HG02973 (cell line): Measurements from ENCODE around the gene TSPEAR.

ENCODE experiments used
- ATAC-seq: cut with Tn5 transposase; IDR thresholded peaks from one replicate; pipeline ENCODE4 v1.9.1; 2021; ENCODE audit warnings: moderate library complexity; ENCODE audit not compliant: unreplicated experiment

TSPEAR gene

DNA sequence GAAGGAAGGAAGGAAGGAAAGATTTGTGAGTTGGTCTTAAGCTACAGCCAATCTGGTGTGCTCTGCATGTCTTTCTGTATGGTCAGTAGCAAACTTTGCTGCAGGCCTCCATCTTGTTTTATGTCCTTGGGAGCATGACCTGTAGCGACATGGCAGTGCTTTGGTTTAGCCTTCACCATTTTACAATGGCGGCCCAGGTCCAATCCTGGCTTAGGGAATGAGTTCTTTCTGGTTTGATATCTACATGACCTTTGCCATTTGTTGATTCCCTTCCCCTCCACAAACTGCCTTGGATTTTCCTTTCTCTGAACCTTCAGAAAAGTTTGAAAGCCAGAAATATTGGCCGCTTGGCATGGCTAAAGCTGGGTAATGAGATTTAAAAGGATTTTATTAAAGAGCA lies 30.5 kb upstream of the TSPEAR start:
- ATAC-seq, result no peak

DNA sequence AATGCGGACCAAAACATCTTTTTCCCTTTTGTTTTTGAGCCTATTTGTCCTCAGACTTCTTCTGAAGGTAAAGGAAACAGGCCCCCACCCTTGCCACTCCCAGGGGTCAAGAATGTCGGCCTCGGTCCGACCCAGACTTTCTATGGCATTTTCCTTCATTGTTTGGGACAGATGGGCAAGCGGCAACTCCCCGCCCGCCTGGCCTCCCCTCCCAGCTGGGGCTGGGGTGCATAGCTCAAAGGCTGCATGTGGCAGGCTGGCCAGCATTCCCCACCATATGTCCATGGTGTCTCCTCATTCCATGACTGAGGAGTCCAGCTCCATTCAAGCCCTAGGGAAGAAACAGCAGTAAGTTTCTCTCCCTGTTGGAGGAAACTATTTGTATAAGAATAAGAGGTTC lies 29.4 kb upstream of the TSPEAR start:
- ATAC-seq, result no peak

DNA sequence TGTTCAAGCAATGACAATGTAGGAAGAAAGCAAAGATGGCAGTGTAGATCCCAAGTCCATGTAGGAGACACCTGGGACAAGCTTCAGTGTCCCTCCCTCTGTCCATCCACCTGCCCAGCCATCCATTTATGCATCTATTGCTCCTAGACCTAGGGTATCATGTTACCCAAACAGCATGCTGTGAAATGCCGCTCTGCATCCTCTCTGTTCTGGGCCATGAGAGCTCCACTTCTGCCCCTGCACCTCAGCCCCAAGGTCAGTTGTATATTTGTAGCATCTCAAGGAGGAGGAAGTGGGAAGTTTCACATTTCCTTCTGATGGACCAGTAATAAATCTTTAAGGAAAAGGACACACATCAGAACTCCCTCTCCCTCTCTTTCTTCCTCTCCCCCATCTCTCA lies 27.9 kb upstream of the TSPEAR start:
- ATAC-seq, result no peak

DNA sequence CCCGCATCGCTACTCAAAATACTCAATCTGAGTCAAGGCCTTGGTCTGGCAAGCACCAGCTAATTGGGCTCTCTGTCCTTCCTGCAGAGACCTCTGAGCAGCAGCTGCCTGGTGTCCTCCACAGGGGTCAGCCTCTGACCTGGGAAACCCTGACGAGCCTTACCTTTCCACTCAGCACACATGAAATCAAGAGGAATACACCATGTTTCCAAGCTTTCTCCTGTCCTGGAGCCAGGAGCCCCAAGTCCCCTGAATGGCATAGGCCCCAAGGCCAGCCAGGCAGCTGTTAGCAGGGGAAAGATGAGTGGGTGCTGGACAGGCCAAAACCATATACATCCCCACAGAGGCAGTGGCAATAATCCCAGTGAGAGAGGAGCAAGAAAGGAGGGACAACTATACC lies 27.2 kb upstream of the TSPEAR start:
- ATAC-seq, result no peak

DNA sequence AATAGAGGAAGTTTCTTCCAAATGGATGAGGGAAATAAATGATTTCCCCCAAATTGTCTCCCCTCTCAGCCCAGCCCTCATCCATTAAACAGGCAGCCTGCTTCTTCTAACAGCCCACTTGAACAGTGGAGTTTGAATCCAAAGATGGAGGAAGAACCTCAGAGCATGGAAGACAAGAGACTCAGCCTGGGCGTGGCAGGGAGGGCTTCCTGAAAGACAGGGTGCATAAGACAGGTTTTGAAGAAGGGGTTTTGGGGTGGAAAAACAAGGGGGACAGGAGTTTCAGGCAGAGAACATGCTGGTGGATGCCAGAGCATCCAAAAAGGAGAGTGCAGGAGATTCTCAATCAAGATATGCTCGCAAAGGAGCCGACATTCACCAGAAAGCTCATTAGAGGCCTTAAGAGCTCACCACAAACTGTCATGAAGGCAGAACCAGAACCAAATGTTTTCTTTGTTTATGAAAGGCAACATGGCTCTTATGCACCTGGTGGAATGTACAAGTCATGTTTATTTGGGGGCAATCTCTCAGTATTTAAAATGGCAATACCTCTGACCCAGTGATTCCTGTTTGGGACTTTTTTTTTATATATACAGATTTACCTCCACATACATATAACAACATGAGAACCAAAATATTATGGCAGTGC lies 26.5 kb upstream of the TSPEAR start:
- no peak for ATAC-seq

DNA sequence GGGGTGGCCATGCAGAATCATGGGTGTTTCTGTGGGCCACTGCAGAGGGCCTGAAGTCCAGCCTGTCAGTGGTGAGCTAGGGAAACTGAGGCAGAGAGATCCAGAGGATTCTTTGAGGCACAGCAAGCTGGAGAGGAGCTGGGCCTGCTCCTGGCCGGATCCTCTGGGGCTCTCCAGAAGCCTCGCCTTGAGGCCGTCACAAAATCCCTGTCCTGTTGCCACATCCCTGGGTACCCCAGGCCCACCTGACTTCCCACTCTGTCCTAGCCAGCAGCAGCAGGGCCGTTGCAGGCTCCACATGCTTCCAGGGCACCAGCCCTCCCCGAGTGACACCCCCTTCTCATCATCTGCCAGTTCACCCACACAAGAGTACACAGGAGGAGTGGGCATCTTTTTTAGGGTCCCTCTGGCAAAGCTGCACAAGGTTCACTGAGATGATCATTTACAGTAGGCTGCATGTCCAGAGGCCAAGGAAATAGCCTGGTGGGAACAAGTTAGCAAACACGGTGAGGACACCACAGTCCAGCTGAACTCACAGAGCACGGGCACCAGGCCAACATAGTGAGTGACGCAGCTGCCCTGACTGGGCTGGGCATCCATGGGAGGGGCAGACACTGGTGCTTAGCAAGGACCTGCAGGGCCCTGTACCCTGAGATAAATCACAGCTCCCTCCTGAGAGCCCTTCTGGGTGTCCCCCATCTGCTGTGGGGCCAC lies 25.1 kb upstream of the TSPEAR start:
- no peak for ATAC-seq

DNA sequence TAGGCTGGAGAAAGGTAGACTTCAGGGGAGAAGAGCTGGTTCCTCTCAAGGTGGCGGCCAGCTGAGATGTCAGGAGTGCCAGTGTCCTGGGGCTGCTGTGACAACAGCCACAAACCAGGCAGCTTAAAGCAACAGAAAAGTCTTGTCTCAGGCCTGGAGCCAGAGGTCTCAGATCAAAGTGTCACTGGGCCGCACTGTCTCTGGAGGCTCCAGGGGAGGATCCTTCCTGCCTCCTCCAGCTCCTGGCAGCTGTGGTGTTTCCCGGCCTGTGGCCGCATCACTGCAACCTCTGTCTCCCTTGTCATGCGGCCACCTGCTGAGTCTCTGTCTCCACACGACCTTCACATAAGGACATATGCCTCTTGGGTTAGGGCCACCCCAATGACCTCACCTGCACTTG lies 24.4 kb upstream of the TSPEAR start:
- ATAC-seq, result no peak

DNA sequence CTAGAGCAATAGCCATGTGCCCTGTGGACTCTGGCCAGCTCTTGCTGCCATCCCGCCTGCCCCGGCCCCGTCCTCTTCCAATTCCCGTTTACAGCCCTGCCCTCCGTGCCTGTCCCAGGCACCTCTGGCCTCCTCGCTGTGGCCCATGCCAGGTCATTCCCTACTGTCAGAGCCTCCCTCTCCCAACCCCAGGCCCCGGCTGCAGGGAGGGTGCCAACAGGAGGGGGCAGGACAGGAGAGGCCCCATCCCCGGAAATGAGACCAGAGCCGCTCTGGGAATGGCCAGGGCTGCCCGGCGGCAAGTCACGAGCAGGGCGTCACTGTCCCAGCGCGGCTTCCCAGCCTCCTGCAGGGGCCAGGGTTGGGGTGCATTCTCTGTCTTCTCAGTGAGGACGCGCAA lies 23.5 kb upstream of the TSPEAR start:
- ATAC-seq, result no peak

DNA sequence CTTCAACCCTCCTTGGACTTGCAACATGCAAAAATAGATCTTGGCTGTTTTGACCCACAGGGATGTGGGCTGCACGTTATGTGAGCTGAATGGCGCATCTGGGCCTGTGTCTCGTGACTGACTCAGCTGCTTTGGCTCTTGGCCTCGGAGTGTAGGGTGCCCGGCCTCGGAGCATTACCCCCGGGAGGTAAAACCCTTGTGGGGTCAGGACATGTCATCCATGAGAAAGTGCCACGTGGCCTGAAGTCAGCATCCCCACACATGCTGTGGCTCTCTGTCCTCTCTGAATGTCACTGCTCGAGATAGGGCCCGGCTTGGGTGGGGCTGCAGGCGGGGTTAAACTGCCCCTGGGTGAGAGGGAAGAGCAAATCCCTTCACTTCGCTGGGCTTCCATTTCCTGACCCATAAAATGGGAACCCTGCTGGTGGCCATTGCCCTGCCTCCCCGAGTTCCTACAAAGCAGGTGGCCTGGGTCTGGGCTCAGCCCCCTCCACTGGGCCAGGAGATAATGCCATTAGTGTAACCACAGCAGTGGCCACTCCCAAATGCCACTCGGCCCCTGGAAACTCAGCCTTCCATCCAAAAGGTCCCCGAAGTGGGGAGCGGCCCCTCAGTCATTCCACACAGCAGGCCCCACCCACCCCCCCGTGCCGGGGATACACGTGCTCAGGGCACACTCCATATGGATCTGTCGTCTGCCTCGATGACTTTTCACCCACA lies 22.8 kb upstream of the TSPEAR start:
- no peak for ATAC-seq

DNA sequence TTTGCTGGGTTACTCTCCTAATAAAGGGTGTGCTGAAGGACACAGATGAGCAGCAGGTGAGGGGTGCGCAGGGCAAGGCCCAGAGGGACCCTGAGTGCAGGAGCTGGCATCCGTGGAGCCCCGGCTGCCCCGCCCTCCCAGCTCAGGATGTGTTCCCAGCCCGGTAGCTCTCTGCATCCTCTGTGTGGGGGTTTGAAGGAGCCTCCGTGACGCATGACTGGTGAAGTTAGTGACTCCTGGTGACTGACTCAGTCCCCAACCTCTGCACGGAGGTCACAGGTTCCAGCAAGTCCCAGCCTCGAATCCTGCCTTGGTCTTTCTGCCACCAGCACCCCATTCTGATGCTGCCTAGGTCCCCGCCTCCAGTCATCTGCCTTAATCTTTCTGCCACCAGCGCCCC lies 21.6 kb upstream of the TSPEAR start:
- ATAC-seq, result no peak

DNA sequence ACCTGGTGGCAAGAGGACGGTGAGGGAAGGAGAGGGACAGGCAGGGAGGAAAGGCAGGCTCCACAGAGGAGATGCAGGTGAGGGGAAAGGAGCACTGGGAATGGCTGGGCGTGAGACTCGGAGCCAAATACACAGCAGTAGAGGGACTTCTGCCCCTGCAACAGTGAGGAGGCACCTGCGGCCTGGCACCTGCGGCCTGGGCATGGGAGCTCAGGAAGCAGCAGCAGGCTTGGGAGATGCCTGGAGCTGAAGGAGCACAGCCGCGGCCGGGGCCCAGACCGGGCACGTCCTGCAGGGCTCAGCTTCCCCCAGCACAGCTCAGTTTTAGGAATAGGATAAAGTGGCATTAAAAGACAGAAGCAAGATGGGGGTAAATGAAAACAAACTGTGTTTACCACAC lies 20.9 kb upstream of the TSPEAR start:
- no peak for ATAC-seq

DNA sequence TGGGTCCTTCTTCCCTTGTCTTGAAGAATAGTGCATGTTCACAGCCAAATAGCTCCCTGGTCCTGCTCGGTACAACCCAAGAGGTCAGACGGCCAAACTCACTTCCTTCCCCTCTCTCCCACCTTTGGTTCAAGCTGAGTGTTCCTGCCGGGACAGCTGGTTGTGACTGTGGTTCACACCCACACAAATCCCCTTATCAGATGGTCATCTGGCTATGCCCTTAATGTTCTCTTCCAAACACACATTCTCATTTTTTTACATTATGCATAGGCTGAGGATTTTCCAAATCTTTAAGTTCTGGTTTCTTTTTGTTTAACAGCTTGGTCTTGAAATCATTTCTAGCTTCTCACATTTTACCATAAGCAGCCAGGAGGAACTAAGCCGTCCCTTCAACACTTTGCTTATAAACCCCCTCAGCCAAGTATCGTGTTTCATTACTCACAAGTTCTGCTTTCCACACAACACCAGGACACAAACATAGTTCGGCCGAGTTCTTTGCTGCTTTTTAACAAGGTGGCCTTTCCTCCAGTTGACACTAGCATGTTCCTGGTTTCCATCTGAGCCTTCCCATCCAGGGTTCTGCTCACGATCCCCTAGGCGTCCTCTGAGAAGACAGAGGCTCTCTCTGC lies 19.7 kb upstream of the TSPEAR start:
- no peak for ATAC-seq

DNA sequence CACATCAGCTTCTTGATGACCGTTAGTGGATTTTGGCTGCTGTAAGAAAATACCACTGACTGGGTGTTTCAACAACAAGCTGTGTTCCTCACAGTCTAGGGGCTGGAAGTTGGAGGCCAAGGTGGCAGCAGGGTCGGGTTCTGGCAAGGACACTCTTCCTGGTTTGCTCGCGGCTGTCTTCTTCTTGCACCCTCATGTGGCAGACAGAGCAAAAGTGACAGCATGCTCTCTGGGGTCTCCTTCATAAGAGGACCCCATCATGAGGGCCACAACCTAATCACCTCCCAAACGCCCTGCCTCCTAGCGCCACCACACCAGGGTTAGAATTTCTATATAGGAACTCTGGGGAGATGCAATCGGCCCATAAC lies 18.6 kb upstream of the TSPEAR start:
- no peak for ATAC-seq

DNA sequence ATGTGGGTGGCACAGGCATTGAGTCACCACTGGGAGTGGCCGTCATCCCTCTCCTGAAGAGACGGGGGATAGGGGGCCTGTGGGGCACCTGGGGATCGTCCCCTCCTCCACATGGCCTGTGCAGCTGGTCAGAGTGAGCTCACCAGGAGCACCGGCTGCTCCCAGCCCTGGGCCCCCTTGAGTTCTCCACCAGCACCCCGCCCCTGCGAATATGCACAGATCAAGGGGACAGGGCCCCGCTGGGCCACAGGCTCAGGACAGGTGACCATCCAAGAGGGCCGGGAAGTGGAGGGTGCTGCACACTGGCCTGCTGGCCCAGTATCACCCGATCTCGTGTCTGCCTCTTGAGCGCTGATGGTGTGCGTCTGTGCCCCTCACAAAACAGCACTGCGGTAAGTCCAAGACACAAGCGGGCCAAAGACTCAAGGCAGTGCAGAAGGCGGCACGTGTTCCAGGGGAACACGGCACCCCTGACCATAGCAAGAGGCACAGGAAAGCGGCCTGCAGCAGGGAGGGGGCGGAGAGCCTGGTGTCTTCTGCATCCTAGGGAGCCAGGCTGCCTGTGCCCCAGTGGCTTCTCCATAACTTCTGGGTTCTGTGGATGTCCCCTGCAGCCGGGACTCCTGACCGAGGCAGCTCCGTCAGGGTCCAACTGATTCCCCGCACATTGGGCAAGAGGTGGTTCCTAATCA lies 18.1 kb upstream of the TSPEAR start:
- ATAC-seq, result no peak

DNA sequence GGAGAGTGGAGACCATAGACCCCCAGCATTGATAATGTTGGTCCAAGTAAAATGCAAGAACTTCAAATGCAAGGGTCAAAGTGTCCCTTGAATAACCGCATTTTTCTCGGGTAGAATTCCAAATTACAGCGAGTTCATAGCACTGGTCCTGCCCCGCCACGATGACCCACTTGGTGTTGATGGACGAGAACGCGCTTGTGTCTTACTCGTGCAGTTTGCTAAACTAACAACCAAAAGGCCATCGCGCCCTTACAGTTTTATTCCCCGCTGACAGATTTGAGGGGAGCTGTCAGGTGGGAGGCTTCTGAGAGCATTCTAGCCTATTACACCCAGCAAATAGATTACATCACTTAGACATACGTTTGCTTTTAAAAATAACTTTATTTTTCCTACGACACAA lies 17.3 kb upstream of the TSPEAR start:
- ATAC-seq, result no peak

DNA sequence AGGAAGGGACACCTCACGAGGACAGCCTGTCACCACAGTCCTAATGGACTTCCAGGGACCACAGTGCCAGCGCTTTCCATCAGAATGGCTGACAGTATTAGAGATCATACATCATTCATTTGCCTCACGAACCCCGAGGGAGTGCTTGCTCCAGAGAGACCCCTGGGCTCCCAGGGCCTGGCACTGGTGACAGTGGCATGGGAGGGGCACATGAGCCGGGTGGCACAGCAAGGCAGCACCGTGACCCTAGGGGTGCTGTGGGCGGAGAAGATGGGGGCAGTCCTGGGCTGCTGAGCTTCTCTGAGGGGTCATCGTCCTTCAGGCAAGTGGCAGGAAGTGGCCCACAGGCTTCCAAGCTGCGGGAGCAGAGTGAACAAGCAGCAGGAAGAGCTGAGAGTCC lies 16.4 kb upstream of the TSPEAR start:
- ATAC-seq, result no peak

DNA sequence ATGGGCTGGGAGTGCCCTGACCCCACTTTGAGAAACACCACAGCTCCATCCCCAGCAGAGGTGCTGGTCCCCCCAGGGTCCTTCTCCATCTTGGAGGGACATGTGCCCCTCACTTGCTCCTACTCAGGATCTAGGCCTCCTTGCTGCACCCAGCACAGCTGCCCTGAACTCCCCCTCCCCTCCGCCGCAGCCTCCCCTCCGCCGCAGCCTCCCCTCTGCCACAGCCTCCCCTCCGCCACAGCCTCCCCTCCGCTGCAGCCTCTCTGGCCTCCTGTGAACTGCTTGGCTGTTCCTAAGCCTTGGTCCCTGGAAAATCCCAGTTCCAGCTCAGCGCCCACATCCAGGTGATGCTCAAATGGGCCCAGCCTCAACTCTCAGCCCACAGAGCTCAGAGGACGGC lies 15.9 kb upstream of the TSPEAR start:
- ATAC-seq, result no peak

DNA sequence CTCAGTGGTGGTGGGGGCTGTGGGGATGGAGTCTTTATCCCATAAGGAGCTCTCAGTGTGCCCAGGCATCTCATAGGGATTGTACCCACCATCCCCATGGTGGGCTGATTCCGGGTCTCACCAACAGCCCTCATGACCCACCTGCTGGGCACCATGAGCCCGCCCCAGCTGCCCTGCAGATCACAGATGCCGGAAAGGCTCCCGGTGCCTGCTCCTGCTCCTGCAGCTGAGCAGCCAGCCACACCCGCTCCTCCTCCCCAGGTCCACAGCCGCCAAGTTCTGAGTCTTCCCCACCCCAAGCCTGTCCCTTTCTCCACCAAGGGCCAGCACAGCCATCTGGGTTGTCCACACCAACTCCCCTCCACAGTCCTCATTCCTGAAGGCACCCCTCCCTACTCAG lies 15.5 kb upstream of the TSPEAR start:
- ATAC-seq, result no peak

DNA sequence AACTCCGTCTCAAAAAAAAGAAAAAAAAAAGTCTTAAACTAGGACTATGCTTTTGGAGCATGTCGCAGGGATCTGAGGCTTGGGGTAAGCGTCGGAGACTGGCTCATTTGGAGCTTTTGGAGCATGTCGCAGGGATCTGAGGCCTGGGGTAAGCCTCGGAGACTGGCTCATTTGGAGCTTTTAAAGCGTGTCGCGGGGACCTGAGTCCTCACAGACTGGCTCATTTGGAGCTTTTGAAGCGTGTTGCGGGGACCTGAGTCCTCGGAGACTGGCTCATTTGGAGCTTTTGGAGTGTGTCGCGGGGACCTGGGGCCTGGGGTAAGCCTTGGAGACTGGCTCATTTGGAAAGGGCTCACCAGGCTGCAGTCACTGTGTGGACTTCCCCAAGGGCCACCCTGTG lies 13.6 kb upstream of the TSPEAR start:
- no peak for ATAC-seq

DNA sequence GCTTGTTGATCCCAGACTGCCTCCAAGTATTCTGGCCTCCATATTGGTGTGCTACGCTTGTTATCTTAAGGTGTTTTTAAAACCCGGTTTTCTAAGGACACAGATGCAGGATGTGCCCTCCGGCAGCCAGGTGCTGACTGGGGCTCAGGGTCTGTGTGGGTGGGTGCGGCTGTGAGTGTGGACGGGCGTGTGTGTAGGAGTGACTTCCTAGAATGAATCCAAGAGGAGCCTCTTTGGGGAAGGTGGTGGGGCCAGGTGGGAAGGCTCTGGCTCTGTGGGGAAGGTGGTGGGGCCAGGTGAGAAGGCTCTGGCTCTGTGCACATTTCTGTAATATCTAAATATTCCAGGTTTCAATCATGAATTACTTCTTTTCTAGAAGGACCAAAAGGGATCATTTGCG lies 12.8 kb upstream of the TSPEAR start:
- ATAC-seq, result no peak
